HG03460 (cell line): ENCODE measurements around the gene SLC31A1.

Source experiments
- ATAC-seq: cut with Tn5 transposase; IDR thresholded peaks from one replicate; pipeline ENCODE4 v1.9.1; 2021; ENCODE audit not compliant: unreplicated experiment

Gene SLC31A1

DNA sequence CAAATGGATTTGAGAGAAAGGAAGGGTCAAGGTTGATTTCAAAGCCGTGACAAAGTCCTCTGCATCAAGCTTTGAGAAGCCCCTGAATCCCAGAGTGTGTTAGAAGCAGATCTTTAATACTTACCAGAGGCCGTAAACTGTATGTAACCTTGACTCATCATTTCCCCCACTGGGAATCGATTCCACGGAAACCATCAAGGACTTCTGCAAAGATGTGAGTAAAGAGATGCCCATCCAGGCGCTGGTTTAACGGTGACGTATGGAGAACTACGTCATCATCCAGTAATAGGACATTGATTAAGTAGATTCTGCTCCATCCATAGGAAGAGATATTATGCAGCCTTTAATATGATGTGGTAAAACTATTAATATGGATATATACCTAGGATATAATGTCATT, 80.2 kb downstream of the SLC31A1 start:
- ATAC-seq, result no peak

DNA sequence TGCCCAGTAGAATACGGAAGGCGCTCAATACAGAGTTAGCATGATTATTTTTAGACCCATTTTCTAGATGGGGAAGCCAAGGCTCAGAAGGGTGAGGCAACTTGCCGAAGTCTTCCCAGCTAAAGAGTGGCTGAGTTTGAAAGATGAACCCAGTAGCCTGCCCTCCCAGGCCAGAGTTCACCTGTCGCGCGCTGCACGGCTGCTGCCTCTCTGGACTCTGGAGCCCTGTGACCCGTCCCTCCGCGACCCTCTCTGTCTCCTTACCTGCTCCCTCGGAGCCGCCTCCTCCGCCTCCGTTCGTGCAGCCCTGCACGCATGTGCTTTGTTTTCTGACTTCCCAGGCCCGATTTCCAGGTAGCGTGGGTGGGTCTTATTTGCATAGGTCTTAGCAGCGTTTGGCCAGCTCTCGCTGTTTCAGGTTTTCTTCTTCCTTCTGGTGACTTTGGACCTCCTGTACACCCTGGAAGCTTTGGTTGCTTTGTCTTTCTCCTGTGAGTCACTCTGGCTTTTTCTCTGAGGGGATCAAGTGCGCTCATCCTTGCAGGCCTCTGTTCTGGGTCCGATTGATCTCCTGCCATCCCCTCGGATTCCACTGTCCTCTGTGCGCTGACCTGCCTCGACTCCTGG, 81.6 kb downstream of the SLC31A1 start, which contains the start of gene RNF183:
RNF183 (minus strand) TSS at position 585 of the 627 bp plus-strand sequence. CDS start 5,192 bp downstream, outside the sequence.
- no peak for ATAC-seq

DNA sequence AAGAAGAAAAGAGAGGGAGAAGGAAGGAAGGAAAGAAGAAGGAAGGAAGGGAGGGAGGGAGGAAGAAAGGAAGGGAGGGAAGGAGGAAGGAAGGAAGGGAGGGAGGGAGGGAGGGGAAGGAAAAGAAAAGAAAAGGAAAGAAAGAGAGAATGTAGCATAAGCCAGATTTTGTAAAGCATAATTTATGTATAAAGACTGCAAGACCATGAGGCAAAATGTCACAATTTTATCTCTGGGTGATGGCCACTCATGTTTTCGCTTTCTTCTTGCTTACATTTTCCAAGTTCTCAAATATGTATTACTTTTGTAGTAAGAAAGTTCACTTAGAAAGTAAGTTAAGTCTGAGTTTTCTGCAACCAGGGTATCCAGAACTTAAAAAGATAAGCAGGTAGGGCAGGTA, 85.2 kb downstream of the SLC31A1 start:
- no peak for ATAC-seq

DNA sequence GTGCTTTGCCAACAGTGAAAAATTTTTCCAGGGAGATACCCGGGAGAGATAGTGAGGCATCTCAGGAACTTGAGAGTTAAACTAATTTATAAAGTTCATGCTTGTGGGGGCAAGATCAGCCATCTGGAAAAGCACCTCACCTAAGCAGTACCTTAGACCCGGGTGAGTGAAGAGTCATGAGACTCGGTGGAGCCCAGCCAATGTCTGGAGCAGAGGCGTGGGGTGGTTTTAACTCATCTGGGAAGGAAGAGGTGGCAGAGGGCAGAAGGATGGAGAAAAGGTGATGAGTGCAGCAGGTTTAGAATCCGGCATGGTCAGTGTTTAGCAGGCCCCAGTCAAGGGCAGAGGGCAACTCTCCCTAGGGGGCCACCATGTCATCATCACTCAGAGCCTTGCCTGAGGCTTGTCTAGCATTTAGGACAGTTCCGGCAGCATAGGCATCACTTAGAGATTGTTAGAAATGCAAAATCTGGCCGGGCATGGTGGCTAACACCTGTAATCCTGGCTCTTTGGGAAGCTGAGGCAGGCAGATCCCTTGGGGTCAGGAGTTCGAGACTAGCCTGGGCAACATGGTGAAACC, 86.1 kb downstream of the SLC31A1 start:
- no peak for ATAC-seq

DNA sequence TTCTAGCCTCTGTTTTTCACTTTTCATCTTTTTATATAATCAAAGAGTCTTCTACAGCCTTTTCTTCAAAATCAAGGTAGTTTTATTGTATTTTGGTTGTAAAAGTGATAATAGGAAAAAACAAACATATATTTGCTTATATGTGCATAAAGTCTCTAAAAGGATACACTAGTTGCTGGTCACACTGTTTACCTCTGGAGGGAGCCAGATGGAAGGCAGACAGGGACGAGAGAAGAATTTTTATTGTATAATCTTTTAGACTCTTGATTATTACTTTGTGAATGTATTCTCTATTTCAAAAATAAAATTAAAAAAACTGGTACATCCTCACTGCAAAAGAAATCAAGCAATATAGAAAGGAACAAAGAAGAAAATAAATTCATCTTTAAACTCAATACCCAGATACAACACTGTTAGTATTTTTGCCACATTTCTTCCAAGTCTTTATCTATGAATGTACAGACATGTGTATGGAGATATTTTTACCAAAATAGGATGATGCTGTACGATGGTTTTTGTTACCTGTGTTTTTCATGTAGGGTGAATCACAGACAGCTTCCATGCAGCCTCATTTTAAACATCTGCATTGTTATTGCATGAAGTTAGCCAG, 88.0 kb downstream of the SLC31A1 start:
- ATAC-seq, result no peak

DNA sequence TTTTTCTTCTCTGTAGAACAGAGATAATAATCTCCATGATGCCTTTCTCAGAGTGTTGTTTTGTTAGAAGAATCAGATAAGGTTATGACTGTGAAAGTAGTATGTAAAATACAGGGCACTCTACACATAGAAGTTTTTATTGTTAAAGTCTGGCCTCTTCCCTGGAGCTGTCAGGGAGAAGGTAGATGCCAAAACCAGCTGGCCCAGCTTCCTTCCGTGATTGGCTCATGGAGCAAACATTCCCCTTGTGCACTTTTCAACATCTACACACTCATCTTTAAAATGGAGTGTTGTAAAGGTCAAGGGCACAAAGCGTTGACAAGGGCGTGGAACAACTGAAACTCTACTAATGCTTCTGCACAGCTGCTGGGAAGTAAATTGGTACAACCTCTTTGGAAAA, 89.2 kb downstream of the SLC31A1 start:
- no peak for ATAC-seq

DNA sequence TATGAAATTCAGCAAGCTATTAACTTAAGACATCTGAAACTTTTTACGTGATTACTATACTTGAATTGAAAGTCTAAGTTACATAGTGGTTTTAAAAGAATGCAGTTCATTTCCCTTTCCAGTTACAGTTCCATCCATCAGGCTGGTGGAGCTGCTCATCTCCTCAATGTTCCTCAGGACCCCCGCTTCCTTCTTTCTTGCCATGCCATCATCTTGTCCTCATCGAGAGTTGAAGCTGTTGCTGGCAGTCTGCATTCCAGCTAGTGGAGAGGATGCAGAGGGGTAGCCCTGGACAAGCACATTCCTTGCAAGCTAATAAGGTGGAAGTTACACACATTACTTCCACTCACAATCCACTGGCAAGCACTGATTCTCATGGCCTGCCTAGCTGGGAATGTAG, 90.6 kb downstream of the SLC31A1 start:
- no peak for ATAC-seq

DNA sequence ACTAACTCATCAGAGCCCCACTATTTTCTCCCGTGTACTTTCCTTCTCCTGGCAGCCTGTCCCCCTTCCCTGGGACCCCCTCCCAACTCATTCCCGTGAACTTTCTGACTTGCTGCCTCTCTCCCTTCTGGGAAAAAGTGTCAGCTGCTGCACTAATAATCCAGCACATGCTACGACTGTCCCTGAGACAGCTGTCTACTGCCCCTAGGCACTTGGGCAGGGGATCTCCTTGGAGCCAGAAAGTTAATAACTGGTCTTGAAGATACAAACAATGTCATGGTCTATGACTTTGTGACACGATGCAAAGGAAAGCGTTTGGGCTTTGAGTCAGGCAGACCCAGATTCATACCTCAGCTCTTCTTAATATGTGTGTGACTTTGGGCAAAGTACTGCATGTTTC, 91.9 kb downstream of the SLC31A1 start:
- ATAC-seq, result no peak
